Skeletal muscle tissue (tissue), 4 donors: ENCODE data around the gene RIPPLY1. TPM values are rescaled to one million over a fixed set of nuclear protein-coding genes. Genes with fewer than 3 reads are reported as not detected.

ENCODE experiments used
- H3K27ac ChIP-seq: one replicate; pipeline ENCODE4 v1.7.0; 2013; ENCODE audit warnings: mild to moderate bottlenecking, low read depth, low read length, inconsistent platforms
- H3K27me3 ChIP-seq, 3 donors: one replicate each; pipeline ENCODE4 v1.7.0; 2013; ENCODE audit warnings: low read length in 3 of 3; ENCODE audit not compliant: control insufficient read depth in 3 of 3, insufficient read depth in 3 of 3
- H3K36me3 ChIP-seq, 3 donors: one replicate each; pipeline ENCODE4 v1.7.0; 2013; ENCODE audit warnings: low read length in 3 of 3; ENCODE audit not compliant: control insufficient read depth in 3 of 3, insufficient read depth in 3 of 3
- H3K4me1 ChIP-seq, 3 donors: one replicate each; pipeline ENCODE4 v1.7.0; 2013; ENCODE audit warnings: low read length in 3 of 3, mild to moderate bottlenecking in 3 of 3; ENCODE audit not compliant: control insufficient read depth in 3 of 3, insufficient read depth in 3 of 3
- H3K4me3 ChIP-seq, 3 donors: one replicate each; pipeline ENCODE4 v1.7.0; 2013; ENCODE audit warnings: low read length in 3 of 3
- H3K9ac ChIP-seq, 3 donors: one replicate each; pipeline ENCODE4 v1.7.0; 2013; ENCODE audit warnings: low read length in 3 of 3, mild to moderate bottlenecking in 3 of 3, moderate library complexity in 2 of 3, low read depth in 1 of 3
- H3K9me3 ChIP-seq, 3 donors: one replicate each; pipeline ENCODE4 v1.7.0; 2013; ENCODE audit warnings: low read length in 3 of 3; ENCODE audit not compliant: control insufficient read depth in 3 of 3
- total RNA-seq: library from RNA; depleted of rRNA; stranded (reverse); fragments of >200 nt; gene quantifications from one replicate; pipeline ENCODE4 v1.2.3, GENCODE V29; 2014
- donor health status: Osteomylitis.

The RIPPLY1 gene
- total RNA-seq, 1 donor from 2014 or later: not detected

DNA sequence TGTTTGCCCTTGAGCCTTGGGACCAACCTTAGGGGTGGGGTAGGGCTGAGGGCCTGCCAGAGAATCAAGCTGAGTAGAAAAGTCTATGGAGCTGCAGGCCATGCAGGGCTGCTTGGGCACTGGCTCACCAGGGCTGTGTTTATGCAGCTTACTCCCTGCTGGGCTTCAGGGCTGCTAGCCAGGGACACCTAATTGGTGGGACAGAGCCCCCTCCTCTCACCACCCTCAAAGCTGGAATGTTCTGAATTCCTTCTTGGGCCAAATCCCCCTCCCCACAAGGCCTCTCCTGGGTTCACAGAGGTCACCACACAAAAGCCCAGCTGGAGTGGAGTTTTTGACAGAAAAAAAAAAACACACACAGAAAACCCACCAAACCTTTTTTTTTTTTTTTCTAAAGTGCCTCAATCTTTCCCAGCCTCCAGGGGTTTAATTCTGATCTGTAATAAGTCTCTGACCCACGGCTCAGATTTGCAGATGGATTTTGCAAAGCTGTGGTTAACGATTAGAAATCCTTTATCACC lies 16.9 kb upstream of the RIPPLY1 start, which contains the start of gene CLDN2:
TSS of gene CLDN2 (plus strand) at position 471 of the 521 bp plus-strand sequence. CDS start 7,827 bp downstream, outside the sequence.
- peaks cover 0 to 4% (median 0%) of the 10 kb centered on the region in 3 donors for H3K27me3 ChIP-seq
- H3K27ac ChIP-seq: no peak within 1 kb of the TSS
- no peaks in the 10 kb centered on the region for H3K36me3 ChIP-seq
- H3K9ac ChIP-seq: no peak within 1 kb of the TSS
- no peaks in the 10 kb centered on the region for H3K9me3 ChIP-seq
- H3K4me1 ChIP-seq: no peaks in the 10 kb centered on the region
- no peak within 1 kb of the TSS for H3K4me3 ChIP-seq

DNA sequence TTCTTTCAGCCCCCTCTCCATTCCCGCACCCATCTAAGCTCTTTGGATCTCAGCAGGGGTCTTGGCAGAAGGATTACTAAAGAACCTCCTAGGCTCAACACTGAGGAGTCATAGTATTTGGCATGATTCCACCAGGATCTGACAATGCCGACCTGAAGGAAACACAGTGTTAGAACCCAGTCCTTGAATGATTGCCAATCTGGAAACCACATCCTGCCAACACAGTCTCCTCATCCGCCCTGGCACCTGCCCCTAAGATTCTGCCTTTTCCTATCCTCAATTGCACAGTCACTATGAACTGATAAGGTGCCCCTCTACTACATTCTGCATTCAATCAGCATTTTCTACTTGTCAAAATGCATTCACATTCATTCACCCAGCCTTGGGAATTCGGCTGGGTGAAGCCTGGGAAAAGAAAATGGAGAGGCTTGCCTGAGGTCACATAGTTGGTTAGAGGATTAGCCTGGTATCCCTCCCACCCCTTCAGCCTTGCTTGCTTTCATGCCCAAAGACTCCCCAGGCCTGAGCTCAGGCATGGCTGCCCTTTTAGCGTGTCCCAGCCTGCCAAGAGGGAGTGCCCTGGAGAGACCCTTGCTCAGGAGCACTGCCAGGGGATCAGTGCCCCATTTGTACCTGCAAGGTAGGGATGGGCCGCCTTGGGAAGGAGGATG lies 14.8 kb upstream of the RIPPLY1 start:
- H3K9me3 ChIP-seq: no peaks in the 10 kb centered on the region
- no peak overlapping the region for H3K27ac ChIP-seq
- peaks cover 0 to 4% (median 0%) of the 10 kb centered on the region in 3 donors for H3K27me3 ChIP-seq
- no peak overlapping the region for H3K4me3 ChIP-seq
- H3K36me3 ChIP-seq: no peaks in the 10 kb centered on the region
- H3K4me1 ChIP-seq: no peaks in the 10 kb centered on the region
- H3K9ac ChIP-seq: no peak overlapping the region

DNA sequence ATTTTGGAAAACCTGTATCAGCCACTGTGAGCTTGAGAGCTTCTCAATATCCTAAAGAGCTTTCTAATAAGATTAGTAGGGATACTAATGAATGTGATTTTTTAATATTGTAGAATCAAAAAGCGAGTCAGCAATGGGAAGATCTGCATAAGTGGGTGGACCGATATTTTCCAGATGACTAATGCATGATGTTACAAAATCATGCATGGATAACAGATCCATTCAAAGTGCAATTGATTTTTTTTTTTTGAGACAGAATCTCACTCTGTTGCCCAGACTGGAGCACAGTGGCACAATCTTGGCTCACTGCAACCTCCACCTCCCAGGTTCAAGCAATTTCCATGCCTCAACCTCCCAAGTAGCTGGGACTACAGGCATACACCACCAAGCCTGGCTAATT lies 9.7 kb upstream of the RIPPLY1 start:
- no peak overlapping the region for H3K4me3 ChIP-seq
- no peaks in the 10 kb centered on the region for H3K9me3 ChIP-seq
- H3K4me1 ChIP-seq: no peaks in the 10 kb centered on the region
- H3K36me3 ChIP-seq: no peaks in the 10 kb centered on the region
- H3K27me3 ChIP-seq: peaks cover 0 to 4% (median 0%) of the 10 kb centered on the region in 3 donors
- H3K9ac ChIP-seq: no peak overlapping the region
- no peak overlapping the region for H3K27ac ChIP-seq

DNA sequence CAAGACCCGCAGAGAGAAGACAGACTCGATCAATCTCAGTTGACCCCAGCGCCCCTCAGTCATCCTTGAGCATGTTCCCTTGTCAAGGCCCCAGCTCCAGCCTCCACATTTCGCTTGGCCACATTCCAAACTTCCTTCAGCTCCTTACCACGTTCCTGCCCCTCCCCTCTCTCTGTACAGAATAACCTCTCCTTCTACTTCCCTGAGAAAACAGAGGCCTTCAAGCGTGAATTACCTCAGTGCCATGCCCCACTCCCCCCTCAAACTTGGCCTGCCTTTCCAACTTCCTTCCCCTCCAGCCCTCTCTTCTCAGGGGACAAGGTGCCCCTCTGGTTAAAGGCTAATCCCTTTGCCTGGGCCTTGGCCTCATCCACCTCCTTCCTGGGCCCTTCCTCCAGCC lies 3.2 kb upstream of the RIPPLY1 start:
- Histone ChIP-seq H3K9me3 (no peaks in the 10 kb centered on the region), H3K27ac (peak overlapping the region; percentile 84), H3K4me3 (no peak overlapping the region), H3K4me1 (peaks cover 6 to 39% (median 18%) of the 10 kb centered on the region in 3 donors), H3K36me3 (no peaks in the 10 kb centered on the region), H3K9ac (no peak overlapping the region), H3K27me3 (no peaks in the 10 kb centered on the region)

DNA sequence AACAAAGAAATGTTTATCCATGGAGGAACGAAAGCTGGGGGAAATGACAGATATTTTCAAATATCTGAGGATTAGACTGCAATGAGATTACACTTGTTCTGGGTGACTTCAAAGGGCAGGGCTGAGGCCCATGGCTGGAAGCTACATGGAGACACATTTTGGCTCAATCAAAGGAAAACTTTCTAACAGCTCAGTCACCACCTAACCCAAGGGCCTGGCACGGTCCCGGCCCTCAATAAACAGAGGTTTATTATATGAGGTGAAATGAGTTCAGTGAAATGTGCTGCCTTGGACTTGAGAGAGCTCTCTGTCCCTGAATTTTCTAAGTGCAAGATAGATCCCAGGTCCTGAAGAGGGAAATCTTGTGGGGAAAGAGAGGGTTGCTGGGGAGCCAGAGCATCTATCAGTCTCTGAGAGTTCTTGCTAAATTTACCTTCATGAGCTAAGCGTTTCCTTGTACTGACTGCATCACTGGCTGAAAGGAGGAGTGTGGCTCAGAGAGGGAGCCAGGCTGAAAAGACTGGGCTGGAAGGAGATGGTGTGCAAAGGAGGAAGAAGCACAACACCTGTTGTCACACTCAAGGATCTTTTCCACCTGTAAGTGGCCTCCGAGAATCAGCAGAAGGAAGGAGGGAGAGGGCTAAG lies 2.0 kb upstream of the RIPPLY1 start:
- H3K27ac ChIP-seq: peak overlapping the region; percentile 84
- no peaks in the 10 kb centered on the region for H3K27me3 ChIP-seq
- H3K4me3 ChIP-seq: no peak overlapping the region
- peaks cover 6 to 39% (median 18%) of the 10 kb centered on the region in 3 donors for H3K4me1 ChIP-seq
- H3K36me3 ChIP-seq: no peaks in the 10 kb centered on the region
- H3K9ac ChIP-seq: no peak overlapping the region
- H3K9me3 ChIP-seq: no peaks in the 10 kb centered on the region

DNA sequence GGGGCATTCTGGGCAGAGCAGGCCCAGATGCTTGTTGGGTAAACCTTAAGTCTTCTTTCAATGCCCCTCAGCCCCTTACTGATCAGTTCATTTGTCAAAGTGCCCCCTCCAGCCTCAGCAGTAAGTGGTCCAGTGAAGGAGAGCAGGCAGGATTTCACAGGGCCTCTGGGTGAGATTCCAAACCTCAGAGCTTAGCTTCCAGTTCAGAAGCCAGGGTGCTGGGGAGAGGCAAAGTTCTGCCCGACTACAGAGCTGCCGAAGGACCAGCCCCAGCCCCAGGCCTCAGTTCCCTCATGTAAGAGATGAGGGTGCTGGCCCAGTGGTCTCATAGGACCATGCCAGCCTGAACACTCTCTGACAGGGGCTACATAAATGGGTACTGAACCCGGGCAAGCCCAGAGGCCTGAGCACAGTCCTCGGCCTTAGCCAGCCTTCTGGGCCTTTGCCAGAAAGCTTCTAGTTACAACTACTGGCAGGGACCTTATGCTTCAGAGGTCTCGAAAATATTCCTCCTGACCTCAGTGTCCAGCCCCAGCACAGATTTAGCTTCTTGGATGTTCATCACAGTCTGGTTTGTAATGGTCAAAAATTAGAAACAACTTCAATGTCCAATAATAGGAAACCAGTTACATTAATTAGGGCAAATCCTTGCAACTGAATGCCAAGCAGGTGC lies 851 bp upstream of the RIPPLY1 start:
- Histone ChIP-seq H3K4me1 (peaks cover 6 to 39% (median 18%) of the 10 kb centered on the region in 3 donors), H3K27ac (peak overlapping the region; percentile 84), H3K27me3 (no peaks in the 10 kb centered on the region), H3K9ac (peak overlapping the region in 2 of 3 donors; percentile 39 to 45), H3K4me3 (no peak overlapping the region), H3K36me3 (no peaks in the 10 kb centered on the region), H3K9me3 (no peaks in the 10 kb centered on the region)

DNA sequence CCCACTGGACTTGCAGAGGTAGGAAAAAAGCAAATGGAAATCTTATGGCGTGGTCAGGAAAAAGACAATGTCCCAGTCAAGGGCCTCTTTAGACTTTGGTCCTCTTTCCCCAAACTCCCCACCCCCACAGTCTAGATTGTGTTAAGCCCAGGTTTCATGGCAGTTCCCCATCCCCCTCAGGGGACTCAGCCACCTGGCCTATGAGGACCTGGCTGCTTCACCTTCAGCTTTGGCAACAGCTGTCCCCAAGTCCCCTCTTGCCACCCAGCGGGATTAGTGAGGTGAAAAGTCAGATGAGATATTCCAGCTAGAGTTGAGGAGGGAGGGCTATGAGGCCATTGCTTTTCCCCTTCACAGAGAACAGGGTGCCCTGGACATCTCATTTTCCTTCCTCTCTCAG lies 457 bp downstream of the RIPPLY1 start:
- Histone ChIP-seq H3K27me3 (no peaks in the 10 kb centered on the region), H3K4me3 (no peak overlapping the region), H3K4me1 (peaks cover 6 to 39% (median 18%) of the 10 kb centered on the region in 3 donors), H3K9ac (peak overlapping the region in 1 of 3 donors; percentile 25), H3K27ac (peak overlapping the region; percentile 84), H3K36me3 (no peaks in the 10 kb centered on the region), H3K9me3 (no peaks in the 10 kb centered on the region)

DNA sequence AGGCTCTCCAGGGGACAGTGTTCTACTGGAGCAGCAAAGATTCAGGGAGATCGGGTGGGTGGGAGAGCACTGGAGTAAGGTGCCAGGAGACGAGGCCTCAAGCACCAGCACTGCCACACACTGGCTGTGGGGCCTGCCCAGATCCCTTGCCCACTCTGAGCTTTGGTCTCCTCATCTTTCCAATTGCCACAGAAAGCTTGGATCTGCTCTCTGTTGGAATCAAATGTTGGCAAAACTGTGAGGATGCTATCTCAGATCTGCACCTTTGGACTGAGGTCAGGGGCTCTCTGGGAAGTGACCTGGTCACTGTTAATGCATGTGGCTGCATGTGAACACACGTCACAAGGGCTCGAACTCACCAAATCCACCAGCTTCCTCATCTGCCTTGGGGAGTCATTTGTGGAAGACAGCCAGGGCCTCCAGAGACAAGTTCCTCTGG lies 1.3 kb downstream of the RIPPLY1 start:
- Histone ChIP-seq H3K27ac (no peak overlapping the region), H3K4me3 (no peak overlapping the region), H3K9me3 (no peaks in the 10 kb centered on the region), H3K9ac (no peak overlapping the region), H3K4me1 (peaks cover 6 to 39% (median 18%) of the 10 kb centered on the region in 3 donors), H3K27me3 (peaks cover 0 to 4% (median 0%) of the 10 kb centered on the region in 3 donors), H3K36me3 (no peaks in the 10 kb centered on the region)

DNA sequence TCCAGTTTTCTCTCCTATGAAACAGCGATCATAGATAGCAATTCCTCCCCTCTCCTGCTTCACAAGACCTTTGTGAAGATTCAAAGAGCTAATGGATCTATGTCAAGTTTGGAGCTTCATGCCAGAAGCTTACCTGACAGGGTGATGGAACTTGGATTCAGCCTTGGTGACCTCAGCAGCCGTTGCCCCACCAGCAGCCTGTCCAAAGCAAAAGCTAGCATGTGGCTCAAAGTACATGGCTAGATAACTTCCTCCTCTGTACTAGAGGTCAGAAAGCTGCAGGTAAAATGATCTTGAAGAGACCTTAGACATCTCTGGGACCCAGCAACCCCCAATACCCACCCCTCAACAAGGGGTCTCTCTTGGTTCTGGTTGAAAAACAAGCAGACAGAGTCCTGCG lies 1.8 kb downstream of the RIPPLY1 start:
- Histone ChIP-seq H3K9me3 (no peaks in the 10 kb centered on the region), H3K4me1 (peaks cover 6 to 36% (median 17%) of the 10 kb centered on the region in 3 donors), H3K36me3 (no peaks in the 10 kb centered on the region)

More for the DNA sequence above, 1.8 kb downstream of the RIPPLY1 start:
- no peak overlapping the region for H3K27ac ChIP-seq
- no peak overlapping the region for H3K4me3 ChIP-seq
- no peak overlapping the region for H3K9ac ChIP-seq
- peaks cover 0 to 4% (median 0%) of the 10 kb centered on the region in 3 donors for H3K27me3 ChIP-seq
